ENCODE data around the gene CCN2. TPM values are rescaled to one million over a fixed set of nuclear protein-coding genes. Genes with fewer than 3 reads are reported as not detected.

The CCN2 gene
- total and polyA plus RNA-seq, 12 donors = 6.1 to 71.3 (median 40.7) TPM

DNA sequence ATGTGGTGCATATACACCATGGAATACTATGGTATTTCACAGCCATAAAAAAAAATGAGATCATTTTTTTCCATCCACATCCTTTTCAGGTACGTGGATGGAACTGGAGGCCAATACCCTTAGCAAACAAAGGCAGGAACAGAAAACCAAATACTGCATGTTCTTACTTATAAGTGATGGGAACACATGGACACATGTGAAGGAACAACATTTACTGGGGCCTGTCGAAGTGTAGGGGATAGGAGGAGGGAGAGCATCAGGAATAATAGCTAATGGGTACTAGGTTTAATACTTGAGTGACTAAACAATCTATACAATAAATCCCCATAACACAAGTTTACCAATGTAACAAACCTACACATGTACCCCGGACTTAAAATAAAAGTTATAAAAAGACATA is 30.5 kb downstream of the CCN2 start:
- Histone ChIP-seq H3K27me3 (peaks cover 0 to 7% (median 0%) of the 10 kb centered on the region in 7 donors), H3K4me3 (no peak overlapping the region), H3K4me1 (peaks cover 0 to 8% (median 0%) of the 10 kb centered on the region in 9 donors), H3K9me3 (peaks cover 0 to 30% (median 4%) of the 10 kb centered on the region in 11 donors), H3K27ac (no peak overlapping the region), H3K36me3 (no peaks in the 10 kb centered on the region)
- DNase-seq (no peak), ATAC-seq (no peak)
- TF ChIP-seq, protein P1, sequence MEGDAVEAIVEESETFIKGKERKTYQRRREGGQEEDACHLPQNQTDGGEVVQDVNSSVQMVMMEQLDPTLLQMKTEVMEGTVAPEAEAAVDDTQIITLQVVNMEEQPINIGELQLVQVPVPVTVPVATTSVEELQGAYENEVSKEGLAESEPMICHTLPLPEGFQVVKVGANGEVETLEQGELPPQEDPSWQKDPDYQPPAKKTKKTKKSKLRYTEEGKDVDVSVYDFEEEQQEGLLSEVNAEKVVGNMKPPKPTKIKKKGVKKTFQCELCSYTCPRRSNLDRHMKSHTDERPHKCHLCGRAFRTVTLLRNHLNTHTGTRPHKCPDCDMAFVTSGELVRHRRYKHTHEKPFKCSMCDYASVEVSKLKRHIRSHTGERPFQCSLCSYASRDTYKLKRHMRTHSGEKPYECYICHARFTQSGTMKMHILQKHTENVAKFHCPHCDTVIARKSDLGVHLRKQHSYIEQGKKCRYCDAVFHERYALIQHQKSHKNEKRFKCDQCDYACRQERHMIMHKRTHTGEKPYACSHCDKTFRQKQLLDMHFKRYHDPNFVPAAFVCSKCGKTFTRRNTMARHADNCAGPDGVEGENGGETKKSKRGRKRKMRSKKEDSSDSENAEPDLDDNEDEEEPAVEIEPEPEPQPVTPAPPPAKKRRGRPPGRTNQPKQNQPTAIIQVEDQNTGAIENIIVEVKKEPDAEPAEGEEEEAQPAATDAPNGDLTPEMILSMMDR (IDR thresholded peaks at IDR 0.05) = no peak
- 75 to 78% methylated on average over 3 of the region's 3 CpGs for WGBS, 2 donors
- intact Hi-C loops (cut with DNase I) = loop anchor here in 9 of 10 donors (5.0 to 10.0 kb wide), 6 partner anchors 242 to 564 kb away; no protein-coding TSS in a partner anchor

DNA sequence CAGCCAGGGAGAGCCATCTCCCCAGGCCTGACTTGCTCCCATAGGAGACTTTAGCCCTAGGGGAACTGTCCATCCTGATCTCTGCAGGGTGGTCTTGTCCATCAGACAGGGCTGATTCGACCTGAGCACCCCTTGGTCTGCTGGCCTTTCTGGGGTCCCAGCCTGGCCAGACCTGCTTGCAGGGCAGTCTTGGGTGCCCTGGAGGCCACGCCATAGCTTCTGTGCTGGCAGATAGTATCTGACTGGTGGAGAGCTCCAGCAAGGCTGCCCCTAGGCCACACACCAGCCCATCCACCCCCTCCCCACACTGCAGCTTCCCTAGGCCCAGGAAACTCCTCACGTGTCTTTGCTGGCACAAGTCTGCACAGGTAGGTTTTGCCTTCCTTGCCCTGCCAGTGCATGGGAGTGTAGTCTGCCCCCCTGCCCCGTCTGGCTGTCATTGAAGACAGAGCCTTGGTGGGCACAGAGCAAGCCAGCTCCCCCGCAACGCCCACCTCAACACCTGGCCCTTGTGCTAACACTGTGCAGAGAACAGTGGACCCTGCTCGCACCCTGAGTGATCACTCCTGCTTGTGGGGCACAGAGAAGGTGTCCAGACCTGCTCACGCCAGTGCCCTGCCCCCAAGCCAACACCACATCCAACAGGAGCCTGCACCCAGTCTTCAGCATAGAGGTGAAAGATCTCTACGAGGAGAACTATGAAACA is 32.4 kb downstream of the CCN2 start:
- Histone ChIP-seq H3K9me3 (peaks cover 0 to 27% (median 4%) of the 10 kb centered on the region in 11 donors), H3K4me1 (peaks cover 0 to 8% (median 0%) of the 10 kb centered on the region in 9 donors), H3K36me3 (no peaks in the 10 kb centered on the region), H3K27me3 (peaks cover 0 to 15% (median 0%) of the 10 kb centered on the region in 7 donors), H3K4me3 (no peak overlapping the region), H3K27ac (no peak overlapping the region)
- ATAC-seq (peak in 2 of 8 donors; percentile 17 to 23), DNase-seq (no peak)
- TF ChIP-seq, protein P1 (IDR thresholded peaks at IDR 0.05) = no peak
- intact Hi-C loops (cut with DNase I) = loop anchor here in 5 of 10 donors (5.0 to 10.0 kb wide), 4 partner anchors 134 to 566 kb away; no protein-coding TSS in a partner anchor
- 86 to 88% methylated on average over 9 of the region's 9 CpGs for WGBS, 2 donors

DNA sequence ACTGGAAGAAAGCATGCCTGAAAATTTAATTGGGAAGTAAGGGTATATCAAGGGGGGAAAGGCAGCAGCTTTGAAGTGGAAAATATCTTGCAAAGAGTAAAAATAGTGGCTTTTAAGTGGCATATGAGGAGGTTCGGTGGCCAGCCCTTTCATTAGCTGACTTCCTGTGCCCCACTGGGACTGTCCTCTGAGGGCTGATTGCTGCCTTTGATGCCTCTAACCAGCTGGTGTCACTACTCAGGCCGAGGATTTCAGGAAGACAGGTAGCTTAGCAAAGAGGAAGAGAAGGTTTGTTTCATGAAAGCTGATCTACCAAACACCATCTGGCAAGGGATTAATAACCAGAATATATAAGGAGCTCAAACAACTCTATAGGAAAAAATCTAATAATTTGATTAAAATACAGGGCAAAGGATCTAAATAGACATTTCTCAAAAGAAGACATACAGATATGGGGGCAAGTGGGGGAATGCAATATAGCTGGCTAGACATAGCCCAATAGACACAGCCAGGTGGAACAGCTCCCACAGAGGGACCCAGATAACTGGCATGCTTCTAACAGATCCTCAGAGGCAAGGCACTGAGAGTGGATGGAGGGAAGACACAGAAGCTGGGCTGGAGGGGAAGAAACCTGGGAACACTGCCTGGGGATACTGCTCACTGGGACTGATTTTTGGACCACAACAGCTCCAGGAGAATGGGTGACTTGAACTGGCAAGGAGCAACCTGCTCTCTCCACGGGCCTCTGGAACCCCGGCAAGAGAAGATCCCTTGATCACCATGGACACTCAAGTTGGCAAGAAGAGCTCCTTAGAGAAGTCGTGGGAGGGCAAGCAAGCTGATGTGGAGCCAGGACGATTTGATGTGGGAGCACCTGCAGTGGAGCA is 33.2 kb downstream of the CCN2 start:
- peaks cover 0 to 23% (median 0%) of the 10 kb centered on the region in 7 donors for H3K27me3 ChIP-seq
- TF ChIP-seq, protein P1 (IDR thresholded peaks at IDR 0.05) = no peak
- no peak overlapping the region for H3K4me3 ChIP-seq
- 70 to 71% methylated on average over 6 of the region's 6 CpGs for WGBS, 2 donors
- no peak overlapping the region for H3K27ac ChIP-seq
- no peak for DNase-seq
- ATAC-seq = no peak
- no peaks in the 10 kb centered on the region for H3K36me3 ChIP-seq
- peaks cover 0 to 19% (median 1%) of the 10 kb centered on the region in 11 donors for H3K9me3 ChIP-seq
- intact Hi-C loops (cut with DNase I) = loop anchor here in 5 of 10 donors (5.0 to 10.0 kb wide), 4 partner anchors 133 to 567 kb away; no protein-coding TSS in a partner anchor
- peaks cover 0 to 8% (median 0%) of the 10 kb centered on the region in 9 donors for H3K4me1 ChIP-seq

DNA sequence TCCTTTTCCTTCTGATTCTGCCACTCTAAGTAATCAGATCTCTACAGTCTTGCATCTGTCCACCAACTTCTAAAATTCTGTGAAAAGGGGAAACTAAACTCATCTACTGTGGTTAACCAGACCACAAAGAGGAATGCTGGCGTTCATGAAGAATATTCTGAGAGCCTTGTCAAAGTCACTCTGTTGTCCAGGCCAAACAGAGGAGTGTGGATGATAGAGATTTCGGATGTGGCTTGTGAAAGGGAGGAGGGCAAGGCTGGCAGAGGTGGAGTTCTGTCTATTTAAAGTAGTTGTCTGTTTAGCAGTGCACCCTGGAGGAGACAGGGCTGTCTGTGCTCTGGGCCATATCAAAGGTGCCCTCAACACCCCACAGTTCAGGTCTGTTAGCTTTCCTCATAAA is 33.9 kb downstream of the CCN2 start:
- H3K27ac ChIP-seq = no peak overlapping the region
- peaks cover 0 to 27% (median 3%) of the 10 kb centered on the region in 7 donors for H3K27me3 ChIP-seq
- TF ChIP-seq, protein P1 (IDR thresholded peaks at IDR 0.05) = no peak
- intact Hi-C loops (cut with DNase I) = loop anchor here in 5 of 10 donors (5.0 to 10.0 kb wide), 4 partner anchors 133 to 567 kb away; no protein-coding TSS in a partner anchor
- DNase-seq (no peak), ATAC-seq (no peak)
- H3K4me3 ChIP-seq = no peak overlapping the region
- WGBS, 2 donors = 45 to 58% methylated on average over 2 of the region's 2 CpGs
- H3K4me1 ChIP-seq = peaks cover 0 to 8% (median 0%) of the 10 kb centered on the region in 9 donors
- peaks cover 0 to 12% (median 0%) of the 10 kb centered on the region in 11 donors for H3K9me3 ChIP-seq
- no peaks in the 10 kb centered on the region for H3K36me3 ChIP-seq

All from heart right ventricle (tissue), 16 donors.